Astrocyte of the spinal cord (primary cell): Measurements from ENCODE around the gene C11orf65.
"Not testable (repeated sequence)": the region's sequence is repeated elsewhere in the genome, so short reads cannot be mapped to it uniquely, and the experiment has no call there.

Source experiments
- DNase-seq: peaks from one replicate; pipeline ENCODE4 v3.0.0; 2011; ENCODE audit warnings: low read depth, low spot score
- H3K4me3 ChIP-seq: 2 replicates; pipeline ENCODE4 v1.5.1; 2011; ENCODE audit warnings: low read depth, mild to moderate bottlenecking, low read length, moderate library complexity
- in situ Hi-C: cut with HindIII; loops from 2 replicates; pipeline ENCODE4 v1.10.0; 2017; ENCODE audit warnings: low sequenced_read_pairs
- TF ChIP-seq, protein P1 (sequence below): IDR thresholded peaks from 2 replicates; pipeline ENCODE4 v1.5.1; 2012; ENCODE audit warnings: low read depth, mild to moderate bottlenecking, low read length, inconsistent platforms

The C11orf65 gene

DNA sequence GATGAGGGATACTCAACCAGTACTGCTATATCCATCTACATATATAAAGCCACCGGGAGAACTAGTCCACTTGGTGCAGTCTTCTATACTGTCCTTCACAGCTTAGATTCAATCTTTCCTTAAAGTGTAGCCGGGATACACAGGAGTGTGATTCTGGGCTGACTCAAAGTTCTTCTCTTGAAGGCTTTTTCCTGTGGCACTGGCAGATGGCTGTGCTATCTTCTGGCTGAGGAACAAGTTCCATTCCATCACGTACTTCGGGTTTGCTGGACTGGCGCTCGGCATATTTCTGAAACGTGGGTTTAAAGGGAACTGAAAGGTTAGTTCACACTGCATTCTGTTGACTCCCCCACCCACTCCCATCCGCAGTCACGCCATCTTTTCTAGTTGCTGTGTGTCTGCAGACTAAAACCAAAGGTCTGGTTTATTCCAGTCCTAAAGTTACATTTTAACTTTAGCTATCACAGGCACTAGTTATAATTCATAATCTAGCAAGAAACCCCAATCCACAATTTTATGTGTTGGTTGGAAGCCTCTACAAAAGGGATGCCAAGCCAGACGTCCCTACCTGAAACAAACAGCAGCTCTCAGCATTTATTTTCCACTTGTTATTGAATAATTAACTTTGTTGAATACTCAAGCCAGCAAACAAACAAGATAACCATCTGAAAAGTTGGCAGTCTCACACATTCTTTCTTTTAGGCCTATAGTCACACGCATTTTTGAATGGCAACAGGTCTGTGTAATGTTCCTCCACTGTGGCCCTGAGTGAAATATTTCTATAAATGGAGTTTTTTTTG, 7.5 kb upstream of the C11orf65 start:
- in situ Hi-C loops: no loop called here
- DNase-seq: no peak
- TF ChIP-seq, protein P1, sequence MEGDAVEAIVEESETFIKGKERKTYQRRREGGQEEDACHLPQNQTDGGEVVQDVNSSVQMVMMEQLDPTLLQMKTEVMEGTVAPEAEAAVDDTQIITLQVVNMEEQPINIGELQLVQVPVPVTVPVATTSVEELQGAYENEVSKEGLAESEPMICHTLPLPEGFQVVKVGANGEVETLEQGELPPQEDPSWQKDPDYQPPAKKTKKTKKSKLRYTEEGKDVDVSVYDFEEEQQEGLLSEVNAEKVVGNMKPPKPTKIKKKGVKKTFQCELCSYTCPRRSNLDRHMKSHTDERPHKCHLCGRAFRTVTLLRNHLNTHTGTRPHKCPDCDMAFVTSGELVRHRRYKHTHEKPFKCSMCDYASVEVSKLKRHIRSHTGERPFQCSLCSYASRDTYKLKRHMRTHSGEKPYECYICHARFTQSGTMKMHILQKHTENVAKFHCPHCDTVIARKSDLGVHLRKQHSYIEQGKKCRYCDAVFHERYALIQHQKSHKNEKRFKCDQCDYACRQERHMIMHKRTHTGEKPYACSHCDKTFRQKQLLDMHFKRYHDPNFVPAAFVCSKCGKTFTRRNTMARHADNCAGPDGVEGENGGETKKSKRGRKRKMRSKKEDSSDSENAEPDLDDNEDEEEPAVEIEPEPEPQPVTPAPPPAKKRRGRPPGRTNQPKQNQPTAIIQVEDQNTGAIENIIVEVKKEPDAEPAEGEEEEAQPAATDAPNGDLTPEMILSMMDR: no peak
- no peak overlapping the region for H3K4me3 ChIP-seq

DNA sequence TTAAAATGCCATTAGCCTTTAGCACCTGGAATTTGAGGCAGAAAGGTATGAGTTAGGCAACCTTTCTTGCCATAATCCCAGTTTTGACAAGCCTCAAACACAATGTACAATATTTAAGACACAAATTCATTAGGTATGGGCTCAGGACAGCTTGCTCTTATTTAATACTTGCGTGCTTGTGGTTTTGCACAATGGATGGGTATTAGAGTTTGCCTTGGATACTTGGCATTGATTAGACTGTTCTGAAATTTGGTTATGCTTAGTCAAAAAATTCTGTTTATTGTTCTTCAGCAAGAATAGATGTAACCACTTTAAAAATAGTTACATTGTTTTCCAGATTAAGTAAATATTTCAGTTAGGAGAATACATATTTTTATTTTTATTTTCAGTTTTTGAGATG, 5.4 kb upstream of the C11orf65 start:
- H3K4me3 ChIP-seq: no peak overlapping the region
- TF ChIP-seq, protein P1: no peak
- DNase-seq: no peak
- in situ Hi-C loops: no loop called here

GRCh38 chr11:108468478-108468864, 1.1 kb upstream of the C11orf65 start:
- in situ Hi-C loops: no loop called here
- H3K4me3 ChIP-seq: no peak overlapping the region
- DNase-seq: no peak
- TF ChIP-seq, protein P1: no peak

DNA sequence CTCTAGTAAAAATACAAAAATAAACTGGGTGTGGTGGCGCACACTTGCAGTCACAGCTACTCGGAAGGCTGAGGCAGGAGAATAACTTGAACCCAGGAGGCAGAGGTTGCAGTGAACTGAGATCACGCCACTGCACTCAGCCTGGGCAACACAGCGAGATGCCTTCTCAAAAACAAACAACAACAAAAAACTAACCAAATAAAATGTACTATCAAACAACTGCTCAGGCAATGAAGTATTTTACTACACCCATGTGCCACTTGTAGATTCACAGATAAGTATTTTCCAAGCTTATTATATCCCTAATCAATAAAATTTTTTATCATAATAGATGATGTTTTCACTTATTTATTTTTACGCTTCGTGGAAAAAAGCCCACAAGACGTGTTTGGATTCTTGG, 924 bp downstream of the C11orf65 start:
- in situ Hi-C loops: no loop called here
- TF ChIP-seq, protein P1: no peak
- no peak for DNase-seq
- H3K4me3 ChIP-seq: peak overlapping the region; percentile 88

DNA sequence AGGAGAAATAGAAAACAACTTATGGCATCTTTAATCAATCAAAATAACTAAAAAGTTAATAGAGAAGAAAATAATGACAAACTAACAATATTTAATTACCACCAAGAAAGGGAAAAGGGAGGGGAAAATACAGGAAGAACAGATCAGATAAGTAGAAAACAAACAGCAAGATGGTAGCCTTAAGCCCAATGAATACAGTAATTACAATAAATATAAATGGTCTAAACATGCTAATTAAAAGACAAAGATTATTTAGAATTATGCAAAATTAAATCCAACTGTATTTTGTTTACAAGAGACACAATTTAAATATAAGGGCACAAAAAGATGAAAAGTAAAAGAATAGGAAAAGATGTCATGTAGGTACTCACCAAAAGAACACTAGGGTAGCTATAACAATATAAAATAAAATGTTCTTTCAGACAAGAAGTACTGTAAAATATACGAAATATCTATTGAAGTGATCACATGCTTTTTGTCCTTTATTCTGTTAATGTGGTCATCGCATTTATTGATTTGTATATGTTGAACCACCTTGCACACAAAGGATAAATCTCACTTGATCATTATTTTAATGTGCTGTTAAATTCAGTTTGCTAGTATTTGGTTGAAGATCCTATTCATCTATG, 14.0 kb downstream of the C11orf65 start:
- H3K4me3 ChIP-seq: no peak overlapping the region
- DNase-seq: no peak
- TF ChIP-seq, protein P1: no peak
- in situ Hi-C loops: no loop called here

- DNase-seq, in situ Hi-C loops, H3K4me3 ChIP-seq: not testable (repeated sequence)
Measured at GRCh38 chr11:108441445-108441844, 25.9 kb downstream of the C11orf65 start.

- DNase-seq: no peak
- no peak overlapping the region for H3K4me3 ChIP-seq
- TF ChIP-seq, protein P1: no peak
- in situ Hi-C loops: no loop called here
Measured at GRCh38 chr11:108436594-108436993, 30.7 kb downstream of the C11orf65 start.
